ENCODE results near the gene PRKRA. TPM values are rescaled to one million over a fixed set of nuclear protein-coding genes. Genes with fewer than 3 reads are reported as not detected.

The PRKRA gene
- total RNA-seq: 52.5 and 70.8 TPM in 2 replicates

GRCh38 chr2:178450774-178451525 is at the start of gene PRKRA, which contains the start of gene PJVK:
Gene PRKRA (minus strand): TSS chr2:178451175. CDS start chr2:178451030, 145 bp downstream.
Gene PJVK (plus strand): TSS chr2:178451378. CDS start chr2:178453410, 2,032 bp downstream.

GRCh38 chr2:178480227-178481181 is 29.5 kb upstream of the PRKRA start, which contains the start of gene PLEKHA3:
Gene PLEKHA3 (plus strand): TSS chr2:178480457. CDS start chr2:178480870, 413 bp downstream.

GRCh38 chr2:178478439-178479274 is 27.7 kb upstream of the PRKRA start, which contains the start of gene FKBP7:
Gene FKBP7 (minus strand): TSS chr2:178478600. CDS start chr2:178478499, 101 bp downstream.

Other genes starting within 250 kb of the PRKRA start
- 0.72 TPM in 1 of 2 replicates, not detected in the other for gene PJVK, start 203 bp upstream of the PRKRA start, total RNA-seq
- 0.43 and 3.4 TPM in 2 replicates for gene FKBP7, start 27.4 kb upstream of the PRKRA start, total RNA-seq
- gene PLEKHA3, start 29.3 kb upstream of the PRKRA start, total RNA-seq: 3.6 and 7.2 TPM in 2 replicates